NCI-H2029 (cell line): ENCODE results near the gene RNF146.
A peak's percentile ranks its signal among the peaks of the same experiment; 100 is the strongest.
"Not testable (repeated sequence)": the region's sequence is repeated elsewhere in the genome, so short reads cannot be mapped to it uniquely, and the experiment has no call there.

ENCODE experiments used
- DNase-seq: peaks from one replicate; lab custom pipeline; 2025; lab: John Stamatoyannopoulos, UW

RNF146 gene, protein sequence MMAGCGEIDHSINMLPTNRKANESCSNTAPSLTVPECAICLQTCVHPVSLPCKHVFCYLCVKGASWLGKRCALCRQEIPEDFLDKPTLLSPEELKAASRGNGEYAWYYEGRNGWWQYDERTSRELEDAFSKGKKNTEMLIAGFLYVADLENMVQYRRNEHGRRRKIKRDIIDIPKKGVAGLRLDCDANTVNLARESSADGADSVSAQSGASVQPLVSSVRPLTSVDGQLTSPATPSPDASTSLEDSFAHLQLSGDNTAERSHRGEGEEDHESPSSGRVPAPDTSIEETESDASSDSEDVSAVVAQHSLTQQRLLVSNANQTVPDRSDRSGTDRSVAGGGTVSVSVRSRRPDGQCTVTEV

DNA sequence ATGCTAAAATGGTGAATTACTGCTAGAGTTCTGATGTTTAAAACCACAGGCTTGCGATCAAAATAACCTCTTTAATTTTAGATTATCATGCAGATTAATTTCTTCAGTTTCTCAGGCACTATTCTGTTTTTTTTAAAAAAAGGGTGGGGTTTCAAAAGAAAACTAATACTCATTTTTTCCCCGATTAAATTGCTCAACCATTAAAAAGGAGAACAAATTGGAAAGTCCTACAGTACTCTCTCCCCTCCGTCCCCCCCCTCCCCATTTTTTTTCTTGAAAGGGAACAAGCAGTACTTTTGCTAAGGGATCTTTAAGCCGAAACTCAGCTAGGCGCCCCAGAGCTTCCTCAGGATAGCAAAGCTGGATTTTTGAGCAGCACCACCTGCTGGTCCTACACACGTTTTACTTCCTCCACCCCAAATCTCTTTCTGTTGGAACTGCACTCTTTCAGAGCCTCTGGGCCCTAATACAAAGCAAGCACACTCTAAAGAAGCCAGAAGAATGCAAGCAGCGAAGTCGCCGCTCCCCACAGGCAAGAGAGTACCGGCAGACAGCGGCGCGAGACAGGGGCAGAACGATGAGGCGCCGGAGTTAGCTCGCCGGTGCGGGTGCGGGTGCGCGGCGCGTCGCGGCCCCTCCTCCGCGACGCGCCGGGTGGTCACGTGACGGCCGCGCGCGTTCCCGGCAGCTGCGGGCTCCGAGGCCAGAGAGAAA lies at the start of gene RNF146:
TSS of gene RNF146 (plus strand) at position 687 of the 714 bp plus-strand sequence. CDS start 13,475 bp downstream, outside the sequence.
- DNase-seq: peak; percentile 91

DNA sequence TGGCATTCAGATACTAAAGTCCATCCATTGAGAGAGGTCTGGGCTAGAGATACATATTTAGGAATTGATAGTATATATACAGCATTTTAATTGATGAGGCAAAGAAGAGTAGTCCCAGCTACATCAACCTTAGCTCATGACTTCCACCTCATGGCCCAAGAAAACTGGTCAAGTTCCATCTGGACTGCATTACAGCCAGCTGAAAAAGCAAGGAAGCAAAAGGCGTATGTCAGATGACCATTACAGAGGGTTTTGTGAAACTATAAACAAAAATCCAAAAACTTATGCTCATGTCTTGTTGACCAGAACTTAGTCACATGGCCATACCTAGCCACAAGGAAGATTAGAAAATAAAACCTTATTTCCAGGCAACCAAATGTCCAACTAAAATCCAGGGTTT lies 46.8 kb upstream of the RNF146 start:
- DNase-seq: no peak

DNA sequence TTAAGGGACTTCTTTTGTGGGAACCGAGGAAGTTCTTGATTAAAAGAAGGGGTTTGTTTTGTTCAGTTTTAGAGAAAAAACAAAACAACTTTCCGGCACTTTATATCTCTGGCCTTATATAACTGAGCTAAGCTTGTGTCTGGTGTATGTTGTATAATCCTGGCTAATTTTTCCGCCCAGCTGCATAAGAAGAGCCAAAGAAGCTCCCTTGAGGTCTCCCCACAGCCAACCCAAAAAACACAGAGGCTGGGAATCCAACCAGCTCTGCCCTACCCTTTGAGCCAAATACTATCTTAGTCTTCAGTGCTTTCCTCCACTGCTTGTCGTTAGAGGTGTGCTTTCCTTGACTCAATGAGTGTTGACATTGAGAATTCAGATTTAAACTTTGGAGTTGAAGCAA lies 45.5 kb upstream of the RNF146 start:
- DNase-seq: no peak

DNA sequence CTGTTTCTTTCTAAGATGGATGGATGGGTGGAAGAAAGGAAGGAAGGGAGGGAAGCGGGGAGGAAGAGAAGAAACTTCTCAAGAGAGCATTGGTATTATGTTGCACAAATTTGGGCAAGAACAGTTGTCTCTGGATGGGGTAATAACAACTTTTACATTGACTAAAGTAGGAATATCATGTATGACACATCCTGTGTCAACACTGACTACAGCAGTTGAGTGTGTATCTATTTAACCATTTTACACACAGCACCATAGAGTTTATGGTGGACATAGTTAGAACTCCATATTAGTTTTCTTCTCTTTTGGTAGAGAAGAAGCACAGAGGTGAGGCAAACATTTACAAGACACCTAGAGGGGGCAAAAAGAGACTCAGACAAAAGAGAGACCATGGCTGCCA lies 44.2 kb upstream of the RNF146 start:
- DNase-seq: no peak

DNA sequence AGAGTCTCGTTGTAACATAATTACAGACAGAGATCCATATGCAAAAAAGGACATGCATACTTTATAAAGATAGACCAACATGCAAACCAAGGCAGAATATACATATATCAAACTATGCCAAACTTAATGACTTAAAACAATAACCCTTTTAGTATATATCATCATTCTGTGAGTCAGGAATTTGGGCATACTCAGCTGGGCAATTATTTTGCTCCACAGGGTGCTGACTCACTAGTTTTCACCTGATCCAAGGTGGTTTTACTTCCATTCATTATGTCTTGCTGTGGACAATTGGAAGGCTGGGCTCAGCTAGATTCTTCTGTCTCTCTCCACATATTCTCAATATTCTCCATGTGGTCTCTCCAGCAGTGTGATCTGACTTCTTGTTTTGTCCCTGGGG lies 41.2 kb upstream of the RNF146 start:
- no peak for DNase-seq

DNA sequence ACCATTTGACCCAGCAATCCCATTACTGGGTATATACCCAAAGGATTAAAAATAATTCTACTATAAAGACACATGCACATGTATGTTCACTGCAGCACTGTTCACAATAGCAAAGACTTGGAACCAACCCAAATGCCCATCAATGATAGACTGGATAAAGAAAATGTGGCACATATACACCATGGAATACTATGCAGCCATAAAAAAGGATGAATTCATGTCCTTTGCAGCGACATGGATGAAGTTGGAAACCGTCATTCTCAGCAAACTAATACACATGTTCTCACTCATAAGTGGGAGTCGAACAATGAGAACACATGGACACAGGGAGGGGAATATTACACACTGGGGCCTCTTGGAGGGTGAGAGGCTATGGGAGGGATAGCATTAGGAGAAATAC lies 32.8 kb upstream of the RNF146 start:
- DNase-seq: not testable (repeated sequence)

DNA sequence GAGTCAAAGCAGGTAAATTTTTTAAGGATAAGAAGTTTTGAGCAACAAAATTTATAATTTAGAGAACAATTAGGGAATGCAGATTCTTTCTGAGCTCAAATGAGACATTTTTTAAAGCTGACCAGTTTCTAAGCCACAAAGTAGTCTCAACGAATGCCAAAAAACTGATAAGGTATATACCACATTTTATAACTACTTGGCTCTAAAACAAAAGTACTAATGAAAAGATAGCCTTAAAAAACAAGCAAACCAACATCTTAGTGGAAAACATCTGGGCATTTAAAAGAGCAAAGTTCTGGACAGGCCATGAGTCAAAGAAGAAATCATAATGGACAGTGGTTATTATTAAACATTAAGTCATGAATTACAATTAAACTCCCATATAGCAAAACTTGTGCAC lies 23.2 kb upstream of the RNF146 start:
- DNase-seq: no peak

DNA sequence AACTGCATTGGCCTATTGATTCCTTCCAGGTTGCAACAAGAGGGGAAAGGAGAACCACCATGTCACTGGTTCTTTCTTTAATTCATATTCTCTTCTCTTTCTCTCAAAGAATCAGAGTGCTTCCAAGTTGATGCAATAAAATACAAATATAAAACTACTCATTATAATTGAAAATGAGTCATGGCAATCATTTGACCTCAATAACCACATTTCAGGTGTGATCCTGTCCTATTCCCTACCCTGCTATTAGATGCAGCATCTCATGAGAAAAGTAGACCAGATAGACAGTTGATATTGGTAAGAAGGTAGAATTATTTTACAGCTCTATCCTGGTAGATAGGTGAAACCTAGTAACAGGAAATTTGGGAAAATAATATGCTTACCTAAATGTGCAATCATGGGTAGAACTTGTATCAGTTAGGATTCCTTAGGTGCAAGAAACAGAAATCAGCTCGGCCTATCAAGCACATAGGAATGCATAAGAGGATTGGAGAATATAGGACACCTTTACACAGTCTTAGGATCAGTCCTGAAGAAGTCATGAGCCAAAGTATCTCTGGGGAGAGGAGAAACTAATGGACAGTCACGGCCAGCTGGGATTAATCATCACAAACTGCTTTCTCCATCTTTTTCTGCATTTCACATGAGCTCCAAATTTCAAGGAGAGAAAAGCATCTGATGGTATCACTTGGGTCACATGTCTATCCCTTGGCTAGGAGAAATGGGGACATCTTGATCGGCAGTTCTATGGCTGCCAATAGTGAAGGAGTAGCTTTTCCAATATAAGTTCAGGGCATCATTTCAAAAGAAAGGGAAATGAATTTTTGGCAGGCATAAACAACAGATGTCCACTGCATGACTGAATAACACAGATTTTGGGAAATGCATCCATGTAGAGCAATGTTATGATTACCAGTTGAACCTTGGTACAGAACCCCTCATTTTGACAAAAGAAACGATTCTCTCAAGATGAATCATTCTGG lies 19.3 kb upstream of the RNF146 start:
- no peak for DNase-seq

DNA sequence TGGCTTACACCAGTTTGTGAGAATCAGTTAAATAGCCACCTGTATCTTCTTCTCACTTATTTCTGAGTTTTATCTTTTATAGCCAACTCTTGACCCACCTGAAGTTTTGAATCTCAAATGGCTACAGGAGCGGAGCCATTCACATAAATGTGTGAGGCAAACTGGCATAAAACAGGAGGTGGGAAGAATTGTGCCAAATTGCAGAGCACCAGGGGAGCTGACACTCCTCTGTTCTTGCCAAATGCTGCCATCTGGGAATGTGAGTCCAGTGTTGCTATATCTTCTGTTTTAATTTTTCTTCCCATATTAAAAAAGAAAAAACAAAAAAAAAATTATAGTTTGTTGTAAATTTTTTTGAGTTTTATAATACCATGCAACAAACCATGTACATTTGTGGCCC lies 17.0 kb upstream of the RNF146 start:
- no peak for DNase-seq

DNA sequence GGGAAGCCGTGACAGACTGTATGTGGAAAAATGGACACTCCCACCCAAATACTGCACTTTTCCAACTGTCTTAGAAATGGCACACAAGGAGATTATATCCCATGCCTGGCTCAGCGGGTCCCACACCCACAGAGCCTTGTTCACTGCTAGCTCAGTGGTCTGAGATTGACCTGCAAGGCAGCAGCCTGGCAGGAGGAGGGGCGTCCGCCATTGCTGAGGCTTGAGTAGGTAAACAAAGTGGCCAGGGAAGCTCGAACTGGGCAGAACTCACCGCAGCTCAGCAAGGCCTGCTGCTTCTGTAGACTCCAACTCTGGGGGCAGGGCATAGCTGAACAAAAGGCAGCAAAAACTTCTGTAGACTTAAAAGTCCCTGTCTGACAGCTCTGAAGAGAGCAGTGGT lies 11.4 kb upstream of the RNF146 start:
- DNase-seq: no peak

DNA sequence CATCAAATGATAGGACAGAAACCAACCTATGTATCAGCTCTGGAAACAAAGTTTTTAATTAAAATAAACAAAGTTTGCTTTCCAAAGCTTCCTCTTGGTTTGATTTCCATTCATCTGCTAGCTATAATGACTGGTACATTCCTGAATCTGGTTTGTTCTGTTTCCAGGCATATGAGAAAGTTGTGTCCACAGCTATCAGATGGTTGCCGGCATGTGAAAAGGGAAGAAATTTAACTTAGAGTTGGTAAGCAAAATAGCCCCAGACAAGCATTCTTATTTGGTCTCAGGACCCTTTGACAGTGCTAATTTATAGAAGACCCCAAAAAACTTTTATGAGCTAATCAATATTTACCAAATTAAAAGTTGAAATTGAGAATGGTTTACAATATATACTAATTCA lies 3.8 kb upstream of the RNF146 start:
- DNase-seq: no peak

DNA sequence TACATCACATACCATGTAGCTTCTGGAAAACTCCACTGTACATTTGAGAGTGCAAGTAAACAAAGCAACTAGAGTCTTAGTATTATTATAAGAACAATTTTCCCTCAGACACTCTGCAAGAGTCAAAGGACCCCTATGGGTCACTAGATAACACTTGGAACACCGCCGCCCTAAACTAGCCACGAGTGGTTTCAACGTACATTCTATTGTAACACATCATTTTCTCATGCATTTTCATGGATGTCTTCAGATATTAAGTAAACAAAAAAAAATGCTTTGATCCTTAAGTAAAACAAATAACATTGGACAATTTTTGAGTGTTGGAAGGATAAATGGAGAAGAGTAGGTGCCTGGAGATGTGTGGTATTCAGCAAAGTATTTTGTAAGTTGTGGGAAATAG lies 3.2 kb upstream of the RNF146 start:
- no peak for DNase-seq

DNA sequence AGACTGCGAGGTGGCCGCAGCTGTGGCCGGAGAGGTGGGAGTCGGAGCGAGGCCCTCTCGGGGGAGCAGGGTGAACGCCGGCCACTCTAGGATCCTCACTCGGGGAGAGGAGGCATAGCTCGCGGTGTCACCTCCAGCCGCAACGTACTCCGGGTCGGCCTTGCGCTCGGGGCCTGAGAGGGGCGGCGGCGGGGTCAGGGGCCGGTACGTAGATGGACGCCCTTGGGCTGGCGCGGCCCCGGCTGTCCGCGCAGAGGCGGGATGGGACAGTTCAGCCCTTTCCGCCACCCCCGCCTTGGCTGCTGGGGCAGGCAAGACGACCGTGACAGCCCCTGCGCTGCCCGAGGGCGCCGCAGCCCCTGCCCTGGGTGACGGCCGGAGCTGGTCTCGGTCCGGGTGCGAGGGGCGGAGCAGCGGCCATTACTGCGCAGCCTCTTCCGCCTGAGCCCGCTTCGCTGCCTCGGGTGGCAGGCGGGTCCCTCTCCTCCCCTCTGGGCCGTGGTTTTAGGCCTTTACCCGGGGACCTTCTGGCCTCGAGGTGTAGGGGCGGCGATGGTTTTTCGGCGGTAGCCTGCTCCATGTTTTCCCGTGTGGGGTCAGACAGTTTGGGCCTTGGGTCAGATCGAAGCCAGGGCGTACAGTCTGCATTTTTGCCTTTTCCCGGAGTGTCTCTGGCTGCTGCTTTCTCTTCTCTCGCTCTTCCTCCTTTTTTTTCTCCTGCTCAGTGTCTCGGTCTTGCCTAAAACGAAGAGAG lies 405 bp downstream of the RNF146 start:
- peak; percentile 74 for DNase-seq

DNA sequence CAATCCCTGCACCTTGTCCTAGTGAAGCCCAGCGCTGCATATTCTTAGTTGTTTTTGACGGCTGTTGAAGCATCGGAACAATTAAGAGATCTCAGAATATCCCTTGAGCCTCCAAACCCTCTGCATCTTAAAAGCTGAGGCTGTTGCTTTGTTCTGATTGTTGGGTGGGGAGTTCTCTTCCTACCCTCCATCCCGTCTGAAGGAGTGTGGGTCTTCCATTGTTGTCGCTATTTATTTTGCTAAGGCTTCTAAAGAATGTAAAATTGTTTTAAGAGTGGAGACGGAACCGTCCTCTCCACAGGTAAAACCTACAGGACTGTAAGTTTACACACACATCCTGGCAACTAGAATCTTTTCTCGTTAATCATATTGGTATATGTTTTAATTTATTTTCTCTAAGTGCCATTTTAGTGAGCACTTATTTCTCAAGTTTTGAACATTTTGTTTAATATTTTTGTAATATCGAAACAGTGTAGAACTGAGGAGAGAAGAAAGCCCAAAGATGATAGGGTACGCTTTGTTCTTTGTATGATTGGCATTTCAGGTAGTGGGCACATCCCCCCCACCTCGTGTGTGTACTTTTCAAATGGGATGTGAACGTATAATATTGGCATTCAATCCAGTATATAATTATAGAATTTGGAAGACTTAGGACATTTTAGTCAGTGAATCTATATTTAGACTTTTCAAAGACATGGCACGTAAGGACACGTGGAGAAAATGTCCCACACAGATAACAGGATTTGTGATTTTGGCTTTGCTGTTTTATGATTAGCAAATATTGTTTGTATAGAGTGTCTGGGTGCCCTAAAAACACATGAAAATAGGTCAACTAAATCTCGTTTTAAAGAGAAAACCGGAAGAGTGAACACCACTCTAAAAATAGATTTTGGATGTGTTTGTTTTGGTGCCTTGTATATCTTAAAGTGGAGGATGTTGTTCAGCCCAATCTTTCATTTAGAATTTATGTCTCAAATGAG lies 1.3 kb downstream of the RNF146 start:
- DNase-seq: no peak

DNA sequence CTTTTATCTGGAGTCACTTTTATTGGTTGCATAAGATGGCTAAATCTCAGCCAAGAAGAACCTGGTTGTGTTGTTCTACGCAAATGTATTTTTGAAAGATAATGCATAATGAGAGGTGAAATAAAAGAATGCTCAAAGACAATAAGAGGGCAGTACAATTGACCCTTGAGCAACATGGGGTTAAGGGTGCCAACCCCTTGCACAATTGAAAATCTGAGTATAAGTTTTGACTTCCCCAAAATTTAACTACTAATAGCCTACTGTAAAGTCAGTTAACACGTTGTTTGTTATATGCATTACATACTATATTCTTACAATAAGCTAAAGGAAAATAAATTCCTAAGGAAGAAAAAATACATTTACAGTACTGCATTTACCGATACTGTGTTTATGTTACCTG lies 5.9 kb downstream of the RNF146 start:
- DNase-seq: no peak

DNA sequence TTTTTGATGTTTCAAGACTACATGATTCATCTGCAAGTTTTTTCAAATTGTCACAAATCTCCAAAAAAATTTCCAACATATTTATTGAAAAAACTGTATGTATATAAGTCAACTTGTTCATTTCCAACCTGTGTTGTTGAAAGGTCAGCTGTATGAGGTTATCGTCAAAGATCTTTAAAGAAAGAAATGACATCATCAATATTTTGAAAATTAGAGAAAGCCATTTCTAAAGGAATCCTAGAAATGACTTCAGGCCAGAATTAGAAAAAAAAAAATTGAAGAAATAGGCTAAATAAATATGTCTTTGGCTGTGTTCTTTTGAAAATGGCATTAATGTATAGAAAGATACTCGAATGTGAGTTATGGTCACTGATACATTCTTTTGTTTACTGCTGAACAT lies 6.8 kb downstream of the RNF146 start:
- no peak for DNase-seq

DNA sequence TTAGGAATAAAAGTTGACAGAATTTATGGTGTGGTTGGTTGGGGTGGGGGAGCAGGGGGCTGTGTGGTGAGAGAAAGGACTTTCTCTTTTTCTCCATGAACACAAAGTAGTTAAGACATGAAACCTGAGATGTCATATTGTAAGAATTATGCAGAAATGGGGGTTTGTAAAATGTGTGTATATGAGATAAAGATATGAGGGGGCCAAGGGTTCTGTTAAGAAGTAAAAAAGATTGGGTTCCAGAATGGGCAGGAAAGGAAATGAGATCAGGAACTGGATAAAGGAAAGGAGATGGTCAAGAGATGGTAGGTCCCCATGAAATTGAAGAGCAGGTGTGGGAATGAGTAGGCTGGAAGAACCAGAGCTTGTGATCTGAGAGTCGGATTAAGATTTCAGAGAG lies 9.7 kb downstream of the RNF146 start:
- DNase-seq: no peak

DNA sequence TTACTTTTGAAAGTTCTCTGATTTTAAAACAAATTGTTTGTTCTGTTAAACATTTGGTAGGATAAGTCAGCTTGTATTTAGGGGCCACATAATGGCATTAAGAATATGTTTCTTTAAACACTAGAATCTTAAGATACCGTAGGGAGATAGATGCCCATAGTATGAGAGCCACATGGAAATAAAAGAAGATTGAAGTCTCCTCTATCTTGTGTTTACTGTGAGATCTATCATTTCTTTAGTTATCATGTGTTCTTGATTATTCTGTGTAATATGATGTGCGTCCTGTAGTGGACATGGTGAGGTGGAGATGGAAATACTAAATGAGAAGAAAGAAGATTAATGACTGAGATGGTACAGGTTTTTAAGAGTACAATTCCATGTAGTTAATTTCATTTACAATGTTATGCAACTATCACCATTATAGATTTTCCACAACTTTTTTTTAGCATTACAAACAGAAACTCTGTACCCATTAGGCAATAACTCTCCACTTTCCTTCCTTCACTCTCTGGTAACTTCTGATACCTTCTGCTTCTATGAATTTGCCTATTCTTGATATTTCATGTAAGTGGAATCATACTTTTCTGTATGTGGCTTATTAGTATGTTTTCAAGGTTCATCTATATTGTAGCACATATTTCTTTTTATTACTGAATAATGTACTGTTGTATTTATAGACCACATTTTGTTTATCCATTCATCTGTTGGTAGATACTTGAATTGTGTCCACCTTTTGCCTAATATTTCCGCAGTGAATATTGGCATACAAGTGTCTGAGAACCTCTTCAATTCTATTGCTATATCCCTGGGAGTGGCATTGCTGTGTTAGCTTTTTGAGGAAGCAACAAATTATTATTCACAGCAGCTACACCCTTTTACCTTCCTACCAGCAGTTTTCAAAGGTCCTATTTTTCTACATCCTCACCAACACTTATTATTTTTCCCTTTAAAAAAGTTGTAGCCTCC lies 11.5 kb downstream of the RNF146 start:
- DNase-seq: no peak

DNA sequence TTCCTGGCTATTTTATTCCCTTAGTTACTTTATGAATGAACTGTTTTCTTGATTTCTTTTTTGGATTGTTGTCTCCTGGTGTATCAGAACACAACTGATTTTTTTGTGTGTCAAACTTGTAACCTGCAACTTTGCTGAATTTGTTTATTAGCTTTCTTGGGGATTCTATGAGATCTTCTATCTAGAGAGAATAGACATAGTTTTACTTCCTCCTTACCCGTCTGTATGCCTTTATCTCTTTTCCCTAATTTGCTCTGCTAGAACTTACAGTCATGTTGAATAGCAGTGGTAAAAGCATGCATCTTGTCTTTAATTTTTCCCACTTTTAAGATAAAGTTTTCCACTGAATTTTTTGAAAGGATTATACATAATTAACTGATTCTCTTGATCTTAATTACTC lies 13.2 kb downstream of the RNF146 start:
- no peak for DNase-seq
